HG03469 (cell line): ENCODE results near the gene CFAP206.
"Not testable (repeated sequence)": the region's sequence is repeated elsewhere in the genome, so short reads cannot be mapped to it uniquely, and the experiment has no call there.

Experiments
- ATAC-seq: cut with Tn5 transposase; IDR thresholded peaks from one replicate; pipeline ENCODE4 v1.9.1; 2021; ENCODE audit warnings: mild to moderate bottlenecking, moderate library complexity, moderate number of reproducible peaks; ENCODE audit not compliant: unreplicated experiment

Gene CFAP206

GRCh38 chr6:87420360-87420759, 12.6 kb downstream of the CFAP206 start:
- ATAC-seq, result no peak

GRCh38 chr6:87421576-87421975, 13.8 kb downstream of the CFAP206 start:
- no peak for ATAC-seq

DNA sequence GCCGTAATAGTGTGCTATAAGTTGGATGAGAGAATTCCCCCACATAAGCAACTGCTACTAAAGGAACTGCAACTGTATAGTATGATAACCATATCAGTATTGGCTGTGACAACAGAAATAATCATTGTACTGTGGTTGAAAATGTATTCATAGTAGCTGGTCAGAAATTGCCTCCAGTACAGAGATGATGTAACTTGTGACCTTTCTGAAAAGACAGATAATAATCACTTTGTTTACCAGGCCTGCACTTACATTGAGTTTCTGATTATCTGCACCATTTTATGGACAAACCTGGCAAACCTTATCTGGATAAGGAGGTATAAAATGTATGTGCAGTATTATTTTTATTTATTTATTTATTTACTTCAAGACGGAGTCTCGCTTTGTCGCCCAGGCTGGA, 19.0 kb downstream of the CFAP206 start:
- no peak for ATAC-seq

DNA sequence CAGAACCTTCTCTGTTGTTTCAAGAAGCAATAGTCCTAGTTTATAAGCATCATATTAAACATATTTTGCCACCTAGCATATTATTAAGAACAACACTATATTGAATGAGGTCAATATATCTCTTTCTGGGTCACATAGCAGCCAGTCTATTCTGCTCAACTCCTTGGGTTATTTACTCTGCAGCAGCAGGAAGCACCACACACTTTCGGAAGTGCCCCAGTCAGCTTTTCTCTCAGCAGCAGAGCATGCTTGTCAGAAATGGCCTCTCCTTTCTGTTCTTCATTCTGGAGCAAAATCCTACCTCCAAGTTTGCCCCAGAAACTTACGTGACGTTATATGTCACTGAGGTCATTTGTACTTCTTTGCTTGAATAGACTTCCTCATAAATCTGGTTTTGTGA, 22.7 kb downstream of the CFAP206 start:
- ATAC-seq, result no peak

GRCh38 chr6:87431263-87431662, 23.5 kb downstream of the CFAP206 start:
- no peak for ATAC-seq

- no peak for ATAC-seq
These were observed 28.7 kb downstream of the CFAP206 start for GRCh38 chr6:87436435-87436834.

DNA sequence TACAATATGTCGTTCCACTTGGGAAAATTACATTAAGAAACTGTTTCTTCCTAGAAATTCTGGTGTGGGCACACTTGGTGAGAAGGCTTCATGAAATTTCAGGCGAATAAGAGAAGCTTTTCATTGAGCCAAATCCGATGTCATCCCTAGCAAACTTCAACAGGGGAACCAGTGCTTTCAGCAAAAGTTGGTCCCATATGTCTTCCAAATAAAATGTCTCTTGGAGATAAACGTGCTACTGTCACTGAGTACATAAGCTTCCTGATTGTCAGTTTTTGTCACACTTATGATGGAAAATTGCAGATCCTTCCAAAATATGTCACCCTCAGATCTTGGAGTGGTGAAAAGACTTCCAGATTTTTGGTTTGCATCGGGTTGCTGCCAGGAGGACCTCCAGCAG, 33.9 kb downstream of the CFAP206 start:
- no peak for ATAC-seq

DNA sequence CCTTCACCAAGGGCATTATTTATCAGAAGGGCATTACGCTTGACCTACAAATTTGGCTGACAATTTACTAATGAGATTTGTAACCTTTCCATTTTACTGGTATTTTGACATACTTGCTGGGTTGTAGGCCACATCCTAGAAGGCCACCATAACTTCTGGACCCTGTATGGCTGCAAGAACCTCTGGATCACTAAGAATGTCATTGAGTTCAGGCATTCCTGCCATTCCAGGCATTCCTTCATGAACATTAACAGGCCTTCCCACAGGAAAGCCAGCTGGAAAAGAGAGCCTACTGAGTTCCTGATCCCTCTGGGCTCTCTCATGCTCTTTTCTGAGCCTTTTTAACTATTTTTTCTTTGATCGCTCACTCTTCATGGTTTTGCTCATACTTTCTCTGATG, 36.6 kb downstream of the CFAP206 start:
- ATAC-seq, result no peak

DNA sequence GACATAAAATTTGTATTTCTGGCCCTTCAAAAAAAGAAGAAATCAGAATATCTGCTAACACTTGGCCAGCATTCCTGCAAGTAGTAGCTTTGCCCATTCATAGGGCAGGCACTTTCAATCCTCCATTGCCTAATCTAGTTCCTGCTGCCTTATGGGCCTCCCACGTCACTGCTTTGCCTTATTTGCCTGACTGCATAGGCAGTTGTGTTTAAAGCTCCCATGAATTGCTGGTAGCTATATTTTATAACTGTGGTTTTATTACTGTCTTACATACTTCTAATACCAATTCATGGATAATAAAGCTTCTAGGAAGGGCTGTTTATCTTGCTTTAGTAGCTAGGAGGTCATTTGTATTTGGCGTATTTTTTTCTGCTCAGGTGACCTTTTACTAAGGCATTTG, 57.3 kb downstream of the CFAP206 start:
- ATAC-seq, result no peak

- peak; percentile 66 for ATAC-seq
These were observed 65.0 kb downstream of the CFAP206 start, which contains the start of gene SLC35A1 for GRCh38 chr6:87472525-87473418. TSS of gene SLC35A1 (plus strand) at chr6:87472974. CDS start at chr6:87473004, 30 bp downstream.

- ATAC-seq, result peak; percentile 47
These were observed 65.7 kb downstream of the CFAP206 start for GRCh38 chr6:87473419-87473903.

DNA sequence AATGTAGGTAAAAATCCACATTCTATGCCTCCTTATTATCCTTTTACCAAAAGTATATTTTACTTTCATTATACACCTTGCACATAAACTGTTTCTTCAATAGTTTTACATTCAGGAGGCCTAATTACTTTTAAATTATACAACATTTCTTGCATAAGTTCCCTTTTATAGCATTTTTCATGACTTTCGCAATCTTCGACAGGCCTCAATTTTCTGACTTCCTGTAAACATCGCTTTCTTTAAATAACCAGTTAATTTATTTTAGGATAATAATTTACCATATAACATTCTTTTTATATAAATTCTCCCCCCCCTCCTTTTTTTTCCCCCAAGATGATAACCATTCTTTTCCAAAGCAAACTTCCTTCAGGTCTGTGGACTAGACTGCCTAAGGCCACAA, 74.2 kb downstream of the CFAP206 start:
- ATAC-seq, result no peak

GRCh38 chr6:87482366-87482765, 74.6 kb downstream of the CFAP206 start:
- no peak for ATAC-seq

DNA sequence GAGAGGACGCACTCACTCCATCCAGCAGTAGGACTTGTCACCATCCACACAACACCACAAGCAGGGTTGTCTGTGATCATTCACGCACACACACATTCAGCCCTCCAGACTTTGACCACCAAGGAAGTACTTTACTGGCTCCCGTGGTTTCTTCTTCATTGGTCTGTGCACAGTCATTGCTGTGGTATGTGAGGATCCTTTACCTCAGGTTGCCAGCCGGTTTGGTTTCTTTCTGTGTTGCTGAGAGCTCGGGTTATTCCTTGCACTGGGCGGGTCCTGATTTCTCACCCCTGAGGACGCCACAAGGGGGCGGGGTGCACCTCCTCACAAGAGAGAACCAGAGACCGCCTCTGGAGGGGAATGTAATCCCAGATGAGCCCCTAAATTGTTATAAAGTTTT, 76.2 kb downstream of the CFAP206 start:
- no peak for ATAC-seq

DNA sequence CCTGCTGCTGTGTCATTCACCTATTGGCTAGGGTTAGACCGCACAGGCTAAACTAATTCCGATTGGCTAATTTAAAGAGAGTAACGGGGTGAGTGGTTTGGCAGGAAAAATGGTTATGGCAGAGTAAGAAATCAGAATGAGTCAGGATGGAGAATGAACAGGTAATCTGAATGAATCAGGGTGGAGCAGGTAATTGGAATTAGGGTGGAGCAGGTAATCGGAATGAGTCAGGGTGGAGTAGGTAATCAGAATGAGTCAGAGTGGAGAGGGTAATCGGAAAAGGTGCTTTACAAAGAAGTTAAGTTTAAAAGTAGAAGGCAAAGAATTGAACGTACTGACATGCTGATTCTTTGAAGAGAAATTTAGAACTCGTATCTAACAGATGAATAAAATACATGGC, 76.7 kb downstream of the CFAP206 start:
- no peak for ATAC-seq

- no peak for ATAC-seq
These were observed 79.8 kb downstream of the CFAP206 start for GRCh38 chr6:87487555-87487954.

DNA sequence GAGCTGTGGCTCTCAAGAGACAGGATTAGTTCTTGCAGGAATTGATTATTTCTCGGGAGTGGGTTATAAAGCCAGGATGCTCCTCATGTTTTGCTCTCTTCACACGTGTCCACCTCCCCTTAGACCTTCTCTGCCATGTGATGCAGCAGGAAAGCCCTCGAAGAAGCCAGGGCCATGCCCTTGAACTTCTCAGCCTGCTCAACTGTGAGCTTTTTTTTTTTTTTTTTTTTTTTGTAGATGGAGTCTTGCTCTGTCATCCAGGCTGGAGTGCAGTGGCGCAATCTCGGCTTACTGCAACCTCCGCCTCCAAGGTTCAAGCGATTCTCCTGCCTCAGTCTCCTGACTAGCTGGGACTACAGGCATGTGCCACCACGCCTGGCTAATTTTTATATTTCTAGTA, 81.6 kb downstream of the CFAP206 start:
- not testable (repeated sequence) for ATAC-seq

- ATAC-seq, result no peak
These were observed 87.1 kb downstream of the CFAP206 start for GRCh38 chr6:87494761-87495422.

GRCh38 chr6:87498048-87498447, 90.3 kb downstream of the CFAP206 start:
- no peak for ATAC-seq

- ATAC-seq, result no peak
These were observed 94.2 kb downstream of the CFAP206 start for GRCh38 chr6:87501809-87502572.

GRCh38 chr6:87504441-87504840, 96.7 kb downstream of the CFAP206 start:
- ATAC-seq, result no peak
